H1 (cell line): Measurements from ENCODE around the gene NRXN3. TPM values are rescaled to one million over a fixed set of nuclear protein-coding genes. Genes with fewer than 3 reads are reported as not detected.

Experiments used
- EGR1 ChIP-seq: IDR thresholded peaks from 2 replicates; pipeline ENCODE4 v1.6.1; 2011; ENCODE audit warnings: low read depth, low read length, borderline replicate concordance
- KDM4A ChIP-seq: IDR thresholded peaks from one replicate; pipeline ENCODE4 v1.7.1; 2012; ENCODE audit warnings: low read depth, mild to moderate bottlenecking, moderate library complexity, low read length, inconsistent platforms; ENCODE audit not compliant: severe bottlenecking
- POLR2A ChIP-seq, 2 experiments: IDR thresholded peaks; 1 replicate in 1 of 2; 2 replicates in 1 of 2; pipeline ENCODE4 v1.6.1; 2011; ENCODE audit warnings: low read depth in 2 of 2, low read length in 2 of 2, mild to moderate bottlenecking in 2 of 2; ENCODE audit errors: control extremely low read depth in 1 of 2
- polyA plus RNA-seq, 7 experiments: library from polyadenylated mRNA; depleted of rRNA in 3 of 7; stranded (reverse) in 5 of 7; unstranded in 2 of 7; fragments of >200 nt in 5 of 7; fragments of 200-250 nt in 2 of 7; gene quantifications; 1 replicate in 5 of 7; 2 replicates in 1 of 7; 4 replicates in 1 of 7; pipeline versions ENCODE4 v1.2.1 to v1.2.3, GENCODE V29; 2011 to 2013; ENCODE audit warnings: missing spikeins in 2 of 7, mixed read lengths in 2 of 7
- total RNA-seq: library from RNA; stranded (reverse); fragmentation: NEBNext Ultra II Directional; extraction: Animal tissue kit (Norgen Biotek cat#: 25700); gene quantifications from 2 replicates; pipeline ENCODE4 v1.2.1, GENCODE V29; 2021
- TF ChIP-seq, protein P1 (sequence below): fragments of 300-600 bp; sonication (generic); IDR thresholded peaks from 2 replicates; pipeline ENCODE4 v1.7.1; 2012; ENCODE audit warnings: low read length, moderate library complexity, mild to moderate bottlenecking, inconsistent platforms; ENCODE audit not compliant: insufficient replicate concordance

The NRXN3 gene
- total and polyA plus RNA-seq, 2 of the 8 experiments (the other 6 are each of a cell fraction or from before 2014, with no cell fraction given), result 2.6 to 4.1 TPM

DNA sequence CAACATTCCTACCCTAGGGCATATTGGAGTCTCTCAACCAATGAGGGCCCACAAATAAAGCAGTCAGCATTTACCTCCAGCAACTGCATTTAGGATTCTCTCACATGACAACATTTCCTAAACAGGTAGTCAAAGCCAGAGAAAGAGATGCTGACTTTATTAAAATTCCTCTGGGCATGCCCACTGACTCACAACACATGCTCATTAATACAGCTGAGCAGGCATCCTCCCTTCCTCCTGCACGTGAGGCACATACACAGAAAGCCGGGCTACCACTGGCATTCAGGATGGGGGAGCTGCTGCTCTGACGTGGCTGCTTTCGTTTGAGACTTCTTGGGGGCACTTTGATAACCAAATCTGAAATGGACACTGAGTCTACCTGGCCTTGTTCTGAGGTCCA, 174.1 kb downstream of the NRXN3 start (continued):
- TF ChIP-seq KDM4A, result no peak
- TF ChIP-seq, protein P1, sequence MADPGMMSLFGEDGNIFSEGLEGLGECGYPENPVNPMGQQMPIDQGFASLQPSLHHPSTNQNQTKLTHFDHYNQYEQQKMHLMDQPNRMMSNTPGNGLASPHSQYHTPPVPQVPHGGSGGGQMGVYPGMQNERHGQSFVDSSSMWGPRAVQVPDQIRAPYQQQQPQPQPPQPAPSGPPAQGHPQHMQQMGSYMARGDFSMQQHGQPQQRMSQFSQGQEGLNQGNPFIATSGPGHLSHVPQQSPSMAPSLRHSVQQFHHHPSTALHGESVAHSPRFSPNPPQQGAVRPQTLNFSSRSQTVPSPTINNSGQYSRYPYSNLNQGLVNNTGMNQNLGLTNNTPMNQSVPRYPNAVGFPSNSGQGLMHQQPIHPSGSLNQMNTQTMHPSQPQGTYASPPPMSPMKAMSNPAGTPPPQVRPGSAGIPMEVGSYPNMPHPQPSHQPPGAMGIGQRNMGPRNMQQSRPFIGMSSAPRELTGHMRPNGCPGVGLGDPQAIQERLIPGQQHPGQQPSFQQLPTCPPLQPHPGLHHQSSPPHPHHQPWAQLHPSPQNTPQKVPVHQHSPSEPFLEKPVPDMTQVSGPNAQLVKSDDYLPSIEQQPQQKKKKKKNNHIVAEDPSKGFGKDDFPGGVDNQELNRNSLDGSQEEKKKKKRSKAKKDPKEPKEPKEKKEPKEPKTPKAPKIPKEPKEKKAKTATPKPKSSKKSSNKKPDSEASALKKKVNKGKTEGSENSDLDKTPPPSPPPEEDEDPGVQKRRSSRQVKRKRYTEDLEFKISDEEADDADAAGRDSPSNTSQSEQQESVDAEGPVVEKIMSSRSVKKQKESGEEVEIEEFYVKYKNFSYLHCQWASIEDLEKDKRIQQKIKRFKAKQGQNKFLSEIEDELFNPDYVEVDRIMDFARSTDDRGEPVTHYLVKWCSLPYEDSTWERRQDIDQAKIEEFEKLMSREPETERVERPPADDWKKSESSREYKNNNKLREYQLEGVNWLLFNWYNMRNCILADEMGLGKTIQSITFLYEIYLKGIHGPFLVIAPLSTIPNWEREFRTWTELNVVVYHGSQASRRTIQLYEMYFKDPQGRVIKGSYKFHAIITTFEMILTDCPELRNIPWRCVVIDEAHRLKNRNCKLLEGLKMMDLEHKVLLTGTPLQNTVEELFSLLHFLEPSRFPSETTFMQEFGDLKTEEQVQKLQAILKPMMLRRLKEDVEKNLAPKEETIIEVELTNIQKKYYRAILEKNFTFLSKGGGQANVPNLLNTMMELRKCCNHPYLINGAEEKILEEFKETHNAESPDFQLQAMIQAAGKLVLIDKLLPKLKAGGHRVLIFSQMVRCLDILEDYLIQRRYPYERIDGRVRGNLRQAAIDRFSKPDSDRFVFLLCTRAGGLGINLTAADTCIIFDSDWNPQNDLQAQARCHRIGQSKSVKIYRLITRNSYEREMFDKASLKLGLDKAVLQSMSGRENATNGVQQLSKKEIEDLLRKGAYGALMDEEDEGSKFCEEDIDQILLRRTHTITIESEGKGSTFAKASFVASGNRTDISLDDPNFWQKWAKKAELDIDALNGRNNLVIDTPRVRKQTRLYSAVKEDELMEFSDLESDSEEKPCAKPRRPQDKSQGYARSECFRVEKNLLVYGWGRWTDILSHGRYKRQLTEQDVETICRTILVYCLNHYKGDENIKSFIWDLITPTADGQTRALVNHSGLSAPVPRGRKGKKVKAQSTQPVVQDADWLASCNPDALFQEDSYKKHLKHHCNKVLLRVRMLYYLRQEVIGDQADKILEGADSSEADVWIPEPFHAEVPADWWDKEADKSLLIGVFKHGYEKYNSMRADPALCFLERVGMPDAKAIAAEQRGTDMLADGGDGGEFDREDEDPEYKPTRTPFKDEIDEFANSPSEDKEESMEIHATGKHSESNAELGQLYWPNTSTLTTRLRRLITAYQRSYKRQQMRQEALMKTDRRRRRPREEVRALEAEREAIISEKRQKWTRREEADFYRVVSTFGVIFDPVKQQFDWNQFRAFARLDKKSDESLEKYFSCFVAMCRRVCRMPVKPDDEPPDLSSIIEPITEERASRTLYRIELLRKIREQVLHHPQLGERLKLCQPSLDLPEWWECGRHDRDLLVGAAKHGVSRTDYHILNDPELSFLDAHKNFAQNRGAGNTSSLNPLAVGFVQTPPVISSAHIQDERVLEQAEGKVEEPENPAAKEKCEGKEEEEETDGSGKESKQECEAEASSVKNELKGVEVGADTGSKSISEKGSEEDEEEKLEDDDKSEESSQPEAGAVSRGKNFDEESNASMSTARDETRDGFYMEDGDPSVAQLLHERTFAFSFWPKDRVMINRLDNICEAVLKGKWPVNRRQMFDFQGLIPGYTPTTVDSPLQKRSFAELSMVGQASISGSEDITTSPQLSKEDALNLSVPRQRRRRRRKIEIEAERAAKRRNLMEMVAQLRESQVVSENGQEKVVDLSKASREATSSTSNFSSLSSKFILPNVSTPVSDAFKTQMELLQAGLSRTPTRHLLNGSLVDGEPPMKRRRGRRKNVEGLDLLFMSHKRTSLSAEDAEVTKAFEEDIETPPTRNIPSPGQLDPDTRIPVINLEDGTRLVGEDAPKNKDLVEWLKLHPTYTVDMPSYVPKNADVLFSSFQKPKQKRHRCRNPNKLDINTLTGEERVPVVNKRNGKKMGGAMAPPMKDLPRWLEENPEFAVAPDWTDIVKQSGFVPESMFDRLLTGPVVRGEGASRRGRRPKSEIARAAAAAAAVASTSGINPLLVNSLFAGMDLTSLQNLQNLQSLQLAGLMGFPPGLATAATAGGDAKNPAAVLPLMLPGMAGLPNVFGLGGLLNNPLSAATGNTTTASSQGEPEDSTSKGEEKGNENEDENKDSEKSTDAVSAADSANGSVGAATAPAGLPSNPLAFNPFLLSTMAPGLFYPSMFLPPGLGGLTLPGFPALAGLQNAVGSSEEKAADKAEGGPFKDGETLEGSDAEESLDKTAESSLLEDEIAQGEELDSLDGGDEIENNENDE, result no peak
- no peak for TF ChIP-seq POLR2A (IDR thresholded peaks at IDR 0.05; ENCODE audit: control extremely low read depth in 1 of 2, low read depth in 2 of 2, low read length in 2 of 2)
- TF ChIP-seq EGR1, result no peak
